ENCODE measurements around the gene VIPR1.

DNA sequence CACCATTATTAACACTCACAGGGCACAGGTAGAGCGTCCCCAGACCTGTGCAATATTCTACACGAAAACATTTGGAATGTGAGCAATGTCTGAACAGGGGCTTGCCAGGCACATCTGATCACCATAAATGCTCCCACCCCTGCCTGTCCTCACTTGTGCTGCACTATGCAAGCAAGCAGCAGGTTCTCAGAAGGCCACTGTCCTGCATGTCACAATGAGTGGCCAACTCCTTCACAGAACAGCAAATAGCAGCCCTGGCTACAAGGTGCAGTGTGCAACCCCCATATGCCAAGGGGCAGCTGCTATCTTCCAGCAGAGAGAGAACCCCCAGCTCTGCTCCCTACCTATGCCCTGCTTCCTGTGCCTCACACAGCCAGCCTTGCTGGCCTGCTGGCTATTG lies 46.7 kb downstream of the VIPR1 start:
- TF ChIP-seq, protein P1, sequence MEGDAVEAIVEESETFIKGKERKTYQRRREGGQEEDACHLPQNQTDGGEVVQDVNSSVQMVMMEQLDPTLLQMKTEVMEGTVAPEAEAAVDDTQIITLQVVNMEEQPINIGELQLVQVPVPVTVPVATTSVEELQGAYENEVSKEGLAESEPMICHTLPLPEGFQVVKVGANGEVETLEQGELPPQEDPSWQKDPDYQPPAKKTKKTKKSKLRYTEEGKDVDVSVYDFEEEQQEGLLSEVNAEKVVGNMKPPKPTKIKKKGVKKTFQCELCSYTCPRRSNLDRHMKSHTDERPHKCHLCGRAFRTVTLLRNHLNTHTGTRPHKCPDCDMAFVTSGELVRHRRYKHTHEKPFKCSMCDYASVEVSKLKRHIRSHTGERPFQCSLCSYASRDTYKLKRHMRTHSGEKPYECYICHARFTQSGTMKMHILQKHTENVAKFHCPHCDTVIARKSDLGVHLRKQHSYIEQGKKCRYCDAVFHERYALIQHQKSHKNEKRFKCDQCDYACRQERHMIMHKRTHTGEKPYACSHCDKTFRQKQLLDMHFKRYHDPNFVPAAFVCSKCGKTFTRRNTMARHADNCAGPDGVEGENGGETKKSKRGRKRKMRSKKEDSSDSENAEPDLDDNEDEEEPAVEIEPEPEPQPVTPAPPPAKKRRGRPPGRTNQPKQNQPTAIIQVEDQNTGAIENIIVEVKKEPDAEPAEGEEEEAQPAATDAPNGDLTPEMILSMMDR (IDR thresholded peaks at IDR 0.05; ENCODE audit: insufficient read depth, low read length, poor library complexity, severe bottlenecking): no peak
- TF ChIP-seq EZH2phosphoT487 (conservative IDR thresholded peaks at IDR 0.05; ENCODE audit: low read length): no peak

All from SU-DHL-6 (cell line).